ENCODE data around the gene SRD5A1.

SRD5A1 gene

DNA sequence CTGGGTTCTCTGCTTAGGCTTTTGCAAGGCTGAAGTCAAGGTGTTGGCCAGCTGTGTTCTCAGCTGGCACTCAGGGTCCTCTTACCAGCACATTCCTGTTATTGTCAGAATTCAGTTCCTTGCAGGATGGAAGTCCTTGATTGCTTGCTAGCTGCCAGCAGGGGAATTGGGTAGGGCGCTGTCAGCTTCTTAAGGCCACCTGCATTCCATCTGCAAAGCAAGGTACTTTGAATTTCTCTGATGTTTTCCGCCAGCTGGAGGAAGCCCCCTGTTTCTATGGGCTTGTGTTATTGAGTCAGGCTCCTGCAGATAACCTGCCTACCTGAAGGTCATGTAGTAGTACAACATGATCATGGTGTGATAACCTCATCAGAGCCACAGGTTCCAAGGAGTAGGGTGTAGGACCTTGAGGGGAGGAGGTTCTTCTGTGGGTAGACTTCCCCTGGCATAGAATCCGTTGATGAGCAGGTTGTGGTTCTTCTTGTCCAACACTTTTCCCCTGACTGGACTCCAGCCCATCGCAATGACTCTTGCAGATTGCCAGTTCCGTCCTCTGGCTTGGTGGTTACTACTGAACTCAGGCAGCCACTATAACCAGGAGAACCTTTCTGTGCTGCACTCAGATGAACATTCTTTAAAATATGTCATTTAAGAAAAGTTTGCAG lies 86.8 kb downstream of the SRD5A1 start:
- TF ChIP-seq CTCF (IDR thresholded peaks at IDR 0.05): no peak

- no peak for TF ChIP-seq CTCF (IDR thresholded peaks at IDR 0.05)
These were observed 87.3 kb downstream of the SRD5A1 start for GRCh38 chr5:6720561-6720921.

- TF ChIP-seq CTCF (IDR thresholded peaks at IDR 0.05): no peak
These were observed 88.2 kb downstream of the SRD5A1 start for GRCh38 chr5:6721442-6721841.

DNA sequence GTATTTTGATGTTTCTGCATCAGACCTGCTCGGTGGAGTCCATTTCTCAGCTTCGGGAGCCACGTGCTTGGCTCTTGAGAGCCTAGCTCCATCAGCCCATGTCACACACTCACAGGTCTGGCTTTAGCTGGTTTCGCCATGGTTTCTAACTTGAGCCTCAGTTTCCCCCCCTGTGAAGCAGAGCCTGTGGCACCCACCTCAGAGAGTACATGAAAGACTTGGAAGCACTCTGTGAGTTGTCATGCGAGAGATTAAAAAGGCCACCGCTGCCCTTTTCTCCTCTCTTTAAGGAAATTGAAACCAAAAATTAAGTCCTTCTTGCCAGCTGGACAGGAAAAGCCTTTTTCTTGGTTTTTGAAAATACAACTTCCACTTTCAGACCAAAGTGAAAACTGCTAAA lies 88.8 kb downstream of the SRD5A1 start:
- no peak for TF ChIP-seq CTCF (IDR thresholded peaks at IDR 0.05)

GRCh38 chr5:6723122-6723815 lies 90.0 kb downstream of the SRD5A1 start:
- no peak for TF ChIP-seq CTCF (IDR thresholded peaks at IDR 0.05)

DNA sequence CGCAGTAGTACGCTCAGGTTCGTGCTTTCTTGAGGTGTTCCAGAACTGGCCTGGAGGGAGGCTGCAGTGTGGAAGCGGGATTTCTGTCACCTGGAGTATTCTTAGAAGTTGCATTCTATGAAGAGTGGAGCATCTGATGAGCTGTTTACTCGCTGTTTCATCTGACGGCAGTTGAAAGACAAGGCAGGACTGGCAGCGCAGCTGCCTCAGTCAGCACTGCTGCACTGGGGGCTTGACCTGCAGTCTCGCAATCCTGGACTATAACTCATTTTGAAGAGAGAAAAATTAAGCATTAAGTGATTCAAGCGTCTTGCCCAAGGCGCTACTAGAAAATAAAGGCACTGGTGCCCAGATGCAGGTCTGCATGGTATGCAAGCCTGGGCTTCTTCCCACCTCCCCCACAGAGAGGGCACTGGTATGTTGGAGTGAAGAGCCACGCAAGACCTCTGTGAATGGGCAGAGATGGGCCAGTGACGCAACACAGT lies 90.6 kb downstream of the SRD5A1 start:
- no peak for TF ChIP-seq CTCF (IDR thresholded peaks at IDR 0.05)

Data from LNCAP (cell line).